SK-N-SH (cell line): ENCODE results near the gene TRDN.

Experiments
- CTCF ChIP-seq: fragments of 200-600 bp; sonication (generic); IDR thresholded peaks from 2 replicates; pipeline ENCODE4 v1.6.1; 2017; ENCODE audit warnings: antibody characterized with exemption, mild to moderate bottlenecking, moderate library complexity
- EZH2phosphoT487 ChIP-seq: fragments of 200-600 bp; sonication (generic); IDR thresholded peaks from 2 replicates; pipeline ENCODE4 v1.6.1; 2017; ENCODE audit warnings: low read depth, mixed run types, mild to moderate bottlenecking, antibody characterized with exemption, moderate library complexity, borderline replicate concordance
- FOXM1 ChIP-seq: IDR thresholded peaks from 2 replicates; pipeline ENCODE4 v1.4.0; 2012; ENCODE audit warnings: low read depth, mild to moderate bottlenecking
- TCF12 ChIP-seq: IDR thresholded peaks from 2 replicates; pipeline ENCODE4 v1.4.0; 2012
- TEAD4 ChIP-seq: IDR thresholded peaks from 2 replicates; pipeline ENCODE4 v1.4.0; 2012; ENCODE audit warnings: mild to moderate bottlenecking, borderline replicate concordance; ENCODE audit not compliant: insufficient read depth

- TF ChIP-seq CTCF (no peak), FOXM1 (no peak), TEAD4 (no peak), EZH2phosphoT487 (no peak), TCF12 (no peak)
Observed at GRCh38 chr6:123541462-123541861, 95.3 kb downstream of the TRDN start.
